ENCODE data around the gene SERGEF. TPM values are rescaled to one million over a fixed set of nuclear protein-coding genes. Genes with fewer than 3 reads are reported as not detected.

SERGEF gene
- total and polyA plus RNA-seq, 2 of the 4 experiments (the other 2 are of a cell fraction) = 12.2 to 18.1 TPM

DNA sequence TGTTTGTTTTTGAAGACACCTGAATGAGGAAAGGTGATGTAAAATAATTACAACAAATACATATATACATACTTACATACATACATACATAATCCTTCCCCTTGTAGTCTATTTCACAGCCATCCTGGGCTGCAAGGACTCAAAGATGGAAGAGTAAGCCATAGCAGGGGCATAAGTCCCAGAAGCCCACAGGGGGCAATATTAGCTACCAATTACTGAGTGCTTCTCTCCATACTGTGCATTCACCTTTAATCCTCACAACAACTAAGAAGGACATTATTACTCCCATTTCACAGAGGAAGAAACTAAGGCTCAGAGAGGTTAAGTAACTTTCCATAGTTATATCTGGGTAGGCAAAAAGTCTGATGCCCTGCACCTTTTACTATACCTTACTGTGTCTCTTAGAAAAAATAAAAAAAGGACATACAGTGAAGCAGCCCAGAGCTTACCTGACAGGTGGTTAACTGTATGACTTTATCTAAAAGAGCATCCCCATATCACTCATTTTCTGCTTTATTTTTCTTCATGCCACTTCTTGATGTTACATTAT, 2.7 kb downstream of the SERGEF start:
- CTCF ChIA-PET = no interaction called here

More for the DNA sequence above, 2.7 kb downstream of the SERGEF start:
- Histone ChIP-seq H3K9me1 (ENCODE audit: insufficient read depth, low read length) (0 out of 2 replicates have a peak, but pooled peaks cover 6% of the 10 kb centered on the region), H3K56ac (ENCODE audit: extremely low read depth, insufficient read depth, low read length) (no peak overlapping the region), H3K4me1 (ENCODE audit: control insufficient read depth, insufficient read depth, low read length) (peaks cover 4% of the 10 kb centered on the region), H3K4me3 (ENCODE audit: insufficient read depth, low read depth, low read length) (no peak overlapping the region), H4K5ac (ENCODE audit: low read depth, low read length) (no peak overlapping the region), H3K27ac (ENCODE audit: insufficient read depth, low read length) (no peak overlapping the region), H4K8ac (ENCODE audit: low read depth in 2 of 2, low read length in 2 of 2) (no peak overlapping the region), H3K23ac (ENCODE audit: low read depth, low read length) (no peak overlapping the region), H2BK15ac (ENCODE audit: low read depth, low read length) (no peak overlapping the region), H3K36me3 (ENCODE audit: control insufficient read depth, insufficient read depth, low read length) (peaks cover under 1% of the 10 kb centered on the region; the same call in 1 of the 2 replicates), H3K4me2 (ENCODE audit: low read depth, low read length) (no peak overlapping the region), H4K91ac (ENCODE audit: insufficient read depth, low read depth, low read length) (no peak overlapping the region), H3K14ac (replicated peaks; ENCODE audit: low read depth, low read length) (no peak overlapping the region), H3K79me1 (ENCODE audit: low read depth in 1 of 2, low read length in 2 of 2) (peaks cover 5 to 11% of the 10 kb centered on the region in 2 experiments; a peak in 3 of 4 replicates), H2AFZ (replicated peaks; ENCODE audit: low read length, poor library complexity) (no peak overlapping the region), H3K18ac (ENCODE audit: low read depth, low read length) (no peak overlapping the region), H3K27me3 (ENCODE audit: control insufficient read depth, insufficient read depth, low read length) (no peaks in the 10 kb centered on the region), H3K9ac (ENCODE audit: low read depth, low read length) (no peak overlapping the region), H2BK20ac (ENCODE audit: low read depth, low read length) (no peak overlapping the region), H2AK9ac (replicated peaks; ENCODE audit: low read depth, low read length, poor library complexity) (no peak overlapping the region), H3K4ac (ENCODE audit: low read depth, low read length) (no peak overlapping the region), H4K20me1 (ENCODE audit: insufficient read depth, low read length) (no peaks in the 10 kb centered on the region), H2AK5ac (ENCODE audit: low read depth, low read length) (no peak overlapping the region), H2BK120ac (ENCODE audit: low read depth, low read length) (no peak overlapping the region), H3K9me3 (ENCODE audit: control insufficient read depth, insufficient read depth, low read length) (no peaks in the 10 kb centered on the region), H2BK5ac (ENCODE audit: low read depth, low read length, poor library complexity, severe bottlenecking) (no peak overlapping the region)
- DNase-seq (no peak), ATAC-seq (ENCODE audit: low read depth) (no peak)
- in situ Hi-C loops (cut with MboI; ENCODE audit: low sequenced_read_pairs) = no loop called here
- intact Hi-C loops (cut with micrococcal nuclease) = loop anchor here (5.0 kb wide), 1 partner anchor 97 kb away; the partner anchor contains the start of gene SAAL1
- POLR2A ChIA-PET (ENCODE audit: unreplicated experiment) = no interaction called here
- TF ChIP-seq USF2 (IDR thresholded peaks at IDR 0.05; ENCODE audit: low read depth, low read length) (no peak), FOS (IDR thresholded peaks at IDR 0.05; ENCODE audit: low read depth, low read length) (no peak), CTCF (conservative IDR thresholded peaks at IDR 0.05; ENCODE audit: low read depth, low read length) (0 out of 2 replicates have a peak, but pooled peaks have one; percentile 2)
- dilution Hi-C loops (cut with HindIII; ENCODE audit: low sequenced_read_pairs, unreplicated experiment) = no loop called here
- BruUV-seq (replicated peaks) = no TSS peak

Data from IMR-90 (cell line).